Cerebellar nuclear complex (tissue), 1 donor: ENCODE results near the gene MAP2K3.
A peak's percentile ranks its signal among the peaks of the same experiment; 100 is the strongest.

Experiments used
- DNase-seq, 2 experiments: peaks; one replicate each; lab custom pipeline; 2025; lab: John Stamatoyannopoulos, UW

The MAP2K3 gene

GRCh38 chr17:21252796-21253645, 31.5 kb upstream of the MAP2K3 start, which contains the start of gene NATD1:
Gene NATD1, minus strand, starts transcription at chr17:21253410. Its CDS starts 146 bp downstream, at chr17:21253264.
- DNase-seq: peak in 1 of 2 experiments; percentile 32

GRCh38 chr17:21253646-21254441, 30.7 kb upstream of the MAP2K3 start:
- no peak for DNase-seq

GRCh38 chr17:21258593-21258992, 25.9 kb upstream of the MAP2K3 start:
- no peak for DNase-seq

- DNase-seq: no peak
Measured at GRCh38 chr17:21262259-21262993, 22.1 kb upstream of the MAP2K3 start.

GRCh38 chr17:21263376-21263775, 21.1 kb upstream of the MAP2K3 start:
- DNase-seq: no peak

- no peak for DNase-seq
Measured at GRCh38 chr17:21268596-21269188, 15.8 kb upstream of the MAP2K3 start.

- no peak for DNase-seq
Measured at GRCh38 chr17:21269394-21269793, 15.1 kb upstream of the MAP2K3 start.

GRCh38 chr17:21271454-21272183, 12.9 kb upstream of the MAP2K3 start:
- no peak for DNase-seq

- DNase-seq: no peak
Measured at GRCh38 chr17:21272250-21272649, 12.3 kb upstream of the MAP2K3 start.

GRCh38 chr17:21272881-21273792, 11.4 kb upstream of the MAP2K3 start:
- DNase-seq: no peak

- no peak for DNase-seq
Measured at GRCh38 chr17:21275047-21275578, 9.4 kb upstream of the MAP2K3 start.

- DNase-seq: peak; percentile 67 to 78
Measured at GRCh38 chr17:21275579-21276263, 8.8 kb upstream of the MAP2K3 start.

GRCh38 chr17:21276264-21276588, 8.3 kb upstream of the MAP2K3 start:
- no peak for DNase-seq

GRCh38 chr17:21277332-21277731, 7.2 kb upstream of the MAP2K3 start:
- no peak for DNase-seq

- no peak for DNase-seq
Measured at GRCh38 chr17:21278450-21279197, 5.9 kb upstream of the MAP2K3 start.

- DNase-seq: no peak
Measured at GRCh38 chr17:21279198-21279535, 5.3 kb upstream of the MAP2K3 start.

- no peak for DNase-seq
Measured at GRCh38 chr17:21279582-21279981, 4.9 kb upstream of the MAP2K3 start.

GRCh38 chr17:21280081-21280518, 4.4 kb upstream of the MAP2K3 start:
- peak in 1 of 2 experiments; percentile 72 for DNase-seq

GRCh38 chr17:21282231-21282630, 2.3 kb upstream of the MAP2K3 start:
- no peak for DNase-seq
